H9 (cell line): ENCODE measurements around the gene STARD3. TPM values are rescaled to one million over a fixed set of nuclear protein-coding genes. Genes with fewer than 3 reads are reported as not detected.

Source experiments
- DNase-seq: peaks from one replicate; pipeline ENCODE4 v3.0.0-alpha.2; 2017
- H2AFZ ChIP-seq: one replicate; pipeline ENCODE4 v1.6.1; 2013; ENCODE audit warnings: mild to moderate bottlenecking, low read length, control low read depth, moderate library complexity
- H2AK5ac ChIP-seq: 2 replicates; pipeline ENCODE4 v1.6.1; 2013; ENCODE audit warnings: low read length, control low read depth, mixed read lengths; ENCODE audit not compliant: insufficient read length
- H2BK120ac ChIP-seq: one replicate; pipeline ENCODE4 v1.6.1; 2013; ENCODE audit warnings: low read depth, mild to moderate bottlenecking, low read length, control low read depth, inconsistent platforms; ENCODE audit not compliant: poor library complexity, severe bottlenecking
- H2BK12ac ChIP-seq: 2 replicates; pipeline ENCODE4 v1.6.1; 2013; ENCODE audit warnings: low read length, control low read depth, mixed read lengths, low read depth; ENCODE audit not compliant: insufficient read length
- H2BK15ac ChIP-seq: 2 replicates; pipeline ENCODE4 v1.6.1; 2013; ENCODE audit warnings: low read depth, low read length, control low read depth
- H2BK20ac ChIP-seq: one replicate; pipeline ENCODE4 v1.6.1; 2013; ENCODE audit warnings: low read depth, mild to moderate bottlenecking, low read length, control low read depth, inconsistent platforms; ENCODE audit not compliant: poor library complexity, severe bottlenecking
- H2BK5ac ChIP-seq: 2 replicates; pipeline ENCODE4 v1.6.1; 2013; ENCODE audit warnings: low read length, control low read depth, mixed read lengths; ENCODE audit not compliant: insufficient read length
- H3K14ac ChIP-seq: 2 replicates; pipeline ENCODE4 v1.6.1; 2013; ENCODE audit warnings: low read length, control low read depth; ENCODE audit not compliant: insufficient read depth
- H3K18ac ChIP-seq: 2 replicates; pipeline ENCODE4 v1.6.1; 2013; ENCODE audit warnings: low read depth, mild to moderate bottlenecking, mixed read lengths, low read length, control low read depth; ENCODE audit not compliant: insufficient read length
- H3K23ac ChIP-seq: 2 replicates; pipeline ENCODE4 v1.6.1; 2013; ENCODE audit warnings: low read length, control low read depth, mixed read lengths, low read depth; ENCODE audit not compliant: insufficient read length
- H3K23me2 ChIP-seq: 2 replicates; pipeline ENCODE4 v1.6.1; 2013; ENCODE audit warnings: low read depth, mild to moderate bottlenecking, mixed read lengths, low read length, control low read depth; ENCODE audit not compliant: insufficient read length, poor library complexity, severe bottlenecking
- H3K27ac ChIP-seq: 2 replicates; pipeline ENCODE4 v1.5.1; 2013; ENCODE audit warnings: low read length, control low read depth, mixed read lengths, low read depth; ENCODE audit not compliant: insufficient read length
- H3K27me3 ChIP-seq: 2 replicates; pipeline ENCODE4 v1.6.1; 2013; ENCODE audit warnings: low read length, control low read depth, inconsistent platforms; ENCODE audit not compliant: insufficient read depth
- H3K4ac ChIP-seq: 2 replicates; pipeline ENCODE4 v1.6.1; 2013; ENCODE audit warnings: low read depth, mild to moderate bottlenecking, control low read depth, inconsistent platforms, low read length, moderate library complexity
- H3K4me1 ChIP-seq: 2 replicates; pipeline ENCODE4 v1.6.1; 2013; ENCODE audit warnings: low read length, control low read depth, inconsistent platforms; ENCODE audit not compliant: insufficient read depth
- H3K4me2 ChIP-seq: 2 replicates; pipeline ENCODE4 v1.6.1; 2013; ENCODE audit warnings: low read length, control low read depth, mixed read lengths; ENCODE audit not compliant: insufficient read length, insufficient read depth
- H3K56ac ChIP-seq: 2 replicates; pipeline ENCODE4 v1.6.1; 2013; ENCODE audit warnings: low read depth, mild to moderate bottlenecking, mixed read lengths, low read length, control low read depth; ENCODE audit not compliant: insufficient read length
- H3K79me1 ChIP-seq: 2 replicates; pipeline ENCODE4 v1.6.1; 2013; ENCODE audit warnings: low read depth, mild to moderate bottlenecking, moderate library complexity, low read length, control low read depth, inconsistent platforms; ENCODE audit not compliant: insufficient read depth, poor library complexity, severe bottlenecking
- H3K79me2 ChIP-seq: 2 replicates; pipeline ENCODE4 v1.6.1; 2013; ENCODE audit warnings: low read length, control low read depth, inconsistent platforms; ENCODE audit not compliant: insufficient read depth
- H3K9ac ChIP-seq: 2 replicates; pipeline ENCODE4 v1.6.1; 2013; ENCODE audit warnings: low read length, control low read depth, mixed read lengths; ENCODE audit not compliant: insufficient read length; ENCODE audit errors: extremely low read depth
- H3K9me3 ChIP-seq: one replicate; pipeline ENCODE4 v1.6.1; 2013; ENCODE audit warnings: low read depth, low read length, inconsistent platforms; ENCODE audit not compliant: control insufficient read depth
- H3T11ph ChIP-seq: one replicate; pipeline ENCODE4 v1.6.1; 2013; ENCODE audit warnings: mild to moderate bottlenecking, low read length, control low read depth, inconsistent platforms
- H4K20me1 ChIP-seq: one replicate; pipeline ENCODE4 v1.6.1; 2013; ENCODE audit not compliant: control insufficient read depth, insufficient read length, insufficient read depth
- H4K5ac ChIP-seq: 2 replicates; pipeline ENCODE4 v1.6.1; 2013; ENCODE audit warnings: low read depth, mild to moderate bottlenecking, mixed read lengths, low read length, control low read depth; ENCODE audit not compliant: insufficient read length
- H4K8ac ChIP-seq: replicated peaks from 2 replicates; pipeline ENCODE4 v1.6.1; 2013; ENCODE audit warnings: low read length, control low read depth, mixed read lengths, low read depth; ENCODE audit not compliant: insufficient read length
- H4K91ac ChIP-seq: 2 replicates; pipeline ENCODE4 v1.6.1; 2013; ENCODE audit warnings: low read depth, mild to moderate bottlenecking, moderate library complexity, mixed read lengths, low read length, control low read depth; ENCODE audit not compliant: insufficient read length
- H3K27ac Mint-ChIP-seq, 3 experiments: 2 replicates in 2 of 3; 3 replicates in 1 of 3; pipeline ENCODE4 v1.8.0; 2020 to 2021; ENCODE audit warnings: mixed read lengths in 3 of 3, mild to moderate bottlenecking in 1 of 3, moderate library complexity in 1 of 3
- H3K27me3 Mint-ChIP-seq: 2 replicates; pipeline ENCODE4 v1.8.0; 2021; ENCODE audit warnings: low read depth, mild to moderate bottlenecking, moderate library complexity, mixed read lengths
- H3K36me3 Mint-ChIP-seq, 3 experiments: 2 replicates in 2 of 3; 3 replicates in 1 of 3; pipeline ENCODE4 v1.8.0; 2020 to 2021; ENCODE audit warnings: low read depth in 3 of 3, mixed read lengths in 3 of 3; ENCODE audit not compliant: insufficient read depth in 1 of 3
- H3K4me1 Mint-ChIP-seq, 2 experiments: 2 replicates each; pipeline ENCODE4 v1.8.0; 2020; ENCODE audit warnings: mixed read lengths in 2 of 2
- H3K4me3 Mint-ChIP-seq, 2 experiments: 2 replicates in 1 of 2; 3 replicates in 1 of 2; pipeline ENCODE4 v1.8.0; 2020 to 2021; ENCODE audit warnings: mild to moderate bottlenecking in 2 of 2, mixed read lengths in 2 of 2, moderate library complexity in 1 of 2
- H3K9me3 Mint-ChIP-seq, 2 experiments: 2 replicates in 1 of 2; 3 replicates in 1 of 2; pipeline ENCODE4 v1.8.0; 2020; ENCODE audit warnings: mild to moderate bottlenecking in 2 of 2, mixed read lengths in 2 of 2, moderate library complexity in 1 of 2
- WGBS: extraction: QIAGEN DNeasy Blood & Tissue Kit; methylation state at CpG from one replicate; pipeline ENCODE4 v1.1.7; 2013; ENCODE audit warnings: missing lambda C conversion rate, low lambda C conversion rate, mixed read lengths; ENCODE audit not compliant: insufficient read length; ENCODE audit errors: extremely low coverage; 5-methylcytosine and 5-hydroxymethylcytosine counted together
- total RNA-seq: library from RNA; stranded (reverse); gene quantifications from 2 replicates; pipeline ENCODE4 v1.2.1, GENCODE V29; 2021
- TF ChIP-seq, protein P1 (sequence below): fragments of 200-600 bp; sonication (generic); conservative IDR thresholded peaks from 3 replicates; pipeline ENCODE4 v1.8.0; 2021; ENCODE audit warnings: antibody characterized with exemption, mild to moderate bottlenecking

STARD3 gene
- total RNA-seq, 1 experiment from 2014 or later, result 51.3 TPM

DNA sequence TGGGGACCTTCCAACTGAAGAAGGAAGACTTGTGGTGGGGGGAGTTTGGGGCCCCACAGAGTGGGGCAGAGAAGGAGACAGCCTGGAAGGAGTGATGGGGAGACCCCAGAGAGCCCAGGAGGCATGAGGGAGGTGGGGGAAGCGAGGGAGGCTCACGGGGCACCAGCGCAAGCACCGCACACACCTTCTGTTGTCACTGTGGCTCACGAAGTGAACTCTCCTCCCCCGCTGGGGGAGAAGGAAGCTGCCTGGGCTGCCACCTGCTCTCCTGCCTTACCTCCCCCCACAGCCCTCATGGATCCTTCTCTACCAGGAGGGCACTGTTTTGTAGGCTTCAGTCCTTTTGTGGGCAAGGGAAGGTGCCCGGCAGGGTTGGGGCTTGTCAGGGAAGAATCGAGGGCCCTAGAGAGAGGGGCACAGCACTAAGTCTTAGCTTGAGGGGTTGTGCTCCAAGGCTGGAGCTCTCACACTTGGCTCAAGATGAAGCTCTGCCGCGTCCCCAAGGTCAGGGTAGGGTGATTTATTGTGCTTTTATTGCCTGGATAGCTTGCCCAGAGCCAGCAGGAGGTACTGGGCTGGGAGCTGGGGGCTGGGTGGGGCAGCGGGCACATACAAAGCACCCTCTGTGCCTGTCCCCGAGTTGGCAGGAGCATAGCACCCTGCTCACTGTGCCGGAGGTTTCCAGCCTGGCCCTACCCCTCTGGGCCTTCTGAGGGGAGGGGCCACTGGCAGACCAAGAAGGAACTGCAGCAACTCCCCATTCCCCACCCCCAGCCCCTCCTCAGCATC is 4.6 kb upstream of the STARD3 start:
- Histone ChIP-seq H2BK15ac (no peak overlapping the region), H3K14ac (peak overlapping the region; percentile 11; the same call in 1 of the 2 replicates), H3K4me1 (peaks cover 27% of the 10 kb centered on the region; the same call in 1 of the 2 replicates), H3K18ac (no peak overlapping the region), H4K20me1 (no peaks in the 10 kb centered on the region), H3K79me2 (no peaks in the 10 kb centered on the region), H3K79me1 (no peaks in the 10 kb centered on the region), H4K91ac (no peak overlapping the region), H3K27me3 (peaks cover 6% of the 10 kb centered on the region; the same call in 1 of the 2 replicates), H3K4ac (no peak overlapping the region), H2AK5ac (no peak overlapping the region), H4K5ac (no peak overlapping the region), H3K23ac (no peak overlapping the region), H3K27ac (no peak overlapping the region), H3K56ac (no peak overlapping the region), H2BK20ac (no peak overlapping the region), H2AFZ (no peak overlapping the region), H2BK12ac (no peak overlapping the region), H3K9ac (no peak overlapping the region), H3K4me2 (no peak overlapping the region), H3K23me2 (peaks cover 6% of the 10 kb centered on the region), H2BK5ac (no peak overlapping the region), H4K8ac (no peak overlapping the region), H3T11ph (no peak overlapping the region), H3K9me3 (no peaks in the 10 kb centered on the region), H2BK120ac (no peak overlapping the region)
- no peak for DNase-seq
- TF ChIP-seq, protein P1, sequence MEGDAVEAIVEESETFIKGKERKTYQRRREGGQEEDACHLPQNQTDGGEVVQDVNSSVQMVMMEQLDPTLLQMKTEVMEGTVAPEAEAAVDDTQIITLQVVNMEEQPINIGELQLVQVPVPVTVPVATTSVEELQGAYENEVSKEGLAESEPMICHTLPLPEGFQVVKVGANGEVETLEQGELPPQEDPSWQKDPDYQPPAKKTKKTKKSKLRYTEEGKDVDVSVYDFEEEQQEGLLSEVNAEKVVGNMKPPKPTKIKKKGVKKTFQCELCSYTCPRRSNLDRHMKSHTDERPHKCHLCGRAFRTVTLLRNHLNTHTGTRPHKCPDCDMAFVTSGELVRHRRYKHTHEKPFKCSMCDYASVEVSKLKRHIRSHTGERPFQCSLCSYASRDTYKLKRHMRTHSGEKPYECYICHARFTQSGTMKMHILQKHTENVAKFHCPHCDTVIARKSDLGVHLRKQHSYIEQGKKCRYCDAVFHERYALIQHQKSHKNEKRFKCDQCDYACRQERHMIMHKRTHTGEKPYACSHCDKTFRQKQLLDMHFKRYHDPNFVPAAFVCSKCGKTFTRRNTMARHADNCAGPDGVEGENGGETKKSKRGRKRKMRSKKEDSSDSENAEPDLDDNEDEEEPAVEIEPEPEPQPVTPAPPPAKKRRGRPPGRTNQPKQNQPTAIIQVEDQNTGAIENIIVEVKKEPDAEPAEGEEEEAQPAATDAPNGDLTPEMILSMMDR, result no peak
- no CpG with 5 or more reads among the region's 13 CpGs for whole genome bisulfite sequencing
- Mint-ChIP-seq H3K4me1 (peaks cover 65 to 77% of the 10 kb centered on the region in 2 experiments), H3K27ac (peak overlapping the region in 2 of 3 experiments; percentile 38 to 66; a peak in 2 of 7 replicates), H3K4me3 (peak overlapping the region in 1 of 2 experiments; percentile 59; a peak in 1 of 5 replicates), H3K9me3 (no peaks in the 10 kb centered on the region; a peak in 1 of 5 replicates), H3K27me3 (peaks cover 14% of the 10 kb centered on the region), H3K36me3 (no peaks in the 10 kb centered on the region)
